IPS DF 6.9 (cell line): Measurements from ENCODE around the gene OLFML3.

Source experiments
- DNase-seq: peaks from one replicate; pipeline ENCODE4 v3.0.0-alpha.2; 2013; ENCODE audit warnings: low read depth, low spot score
- H3K27ac ChIP-seq: one replicate; pipeline ENCODE4 v1.5.1; 2013; ENCODE audit warnings: low read length, control low read depth
- H3K27me3 ChIP-seq: 2 replicates; pipeline ENCODE4 v1.6.1; 2013; ENCODE audit warnings: mild to moderate bottlenecking, low read length; ENCODE audit not compliant: control insufficient read depth, insufficient read depth
- H3K36me3 ChIP-seq: 2 replicates; pipeline ENCODE4 v1.6.1; 2013; ENCODE audit warnings: low read length; ENCODE audit not compliant: control insufficient read depth, insufficient read depth
- H3K4me1 ChIP-seq: 2 replicates; pipeline ENCODE4 v1.6.1; 2013; ENCODE audit warnings: low read length; ENCODE audit not compliant: control insufficient read depth, insufficient read depth
- H3K4me3 ChIP-seq: 2 replicates; pipeline ENCODE4 v1.5.1; 2013; ENCODE audit warnings: mild to moderate bottlenecking, low read length
- H3K9me3 ChIP-seq: 2 replicates; pipeline ENCODE4 v1.6.1; 2013; ENCODE audit warnings: low read length, inconsistent platforms; ENCODE audit not compliant: control insufficient read depth, insufficient read depth
- whole genome bisulfite sequencing: extraction: QIAGEN DNeasy Blood & Tissue Kit; methylation state at CpG from one replicate; pipeline ENCODE4 v1.1.7; 2013; ENCODE audit warnings: mixed read lengths, missing lambda C conversion rate; ENCODE audit not compliant: insufficient read length, insufficient coverage; 5-methylcytosine and 5-hydroxymethylcytosine counted together

OLFML3 gene

DNA sequence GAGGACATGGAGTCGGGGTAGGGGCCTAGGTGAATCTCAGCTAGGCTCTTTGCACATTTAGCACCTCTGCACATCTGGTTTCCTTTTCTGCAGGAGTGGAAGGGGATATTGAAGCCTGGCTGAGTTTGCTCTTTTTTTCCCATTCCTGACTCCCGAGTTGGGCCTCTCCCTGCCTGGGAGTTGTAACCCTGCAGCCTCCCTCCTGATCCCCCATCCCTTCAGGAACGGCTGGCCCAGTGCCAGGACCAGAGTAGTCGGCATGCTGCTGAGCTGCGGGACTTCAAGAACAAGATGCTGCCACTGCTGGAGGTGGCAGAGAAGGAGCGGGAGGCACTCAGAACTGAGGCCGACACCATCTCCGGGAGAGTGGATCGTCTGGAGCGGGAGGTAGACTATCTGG, 836 bp downstream of the OLFML3 start:
- Histone ChIP-seq H3K27me3 (no peaks in the 10 kb centered on the region), H3K27ac (no peak overlapping the region), H3K9me3 (peaks cover 2% of the 10 kb centered on the region; the same call in 1 of the 2 replicates), H3K4me1 (peaks cover 15% of the 10 kb centered on the region), H3K4me3 (no peak overlapping the region), H3K36me3 (no peaks in the 10 kb centered on the region; the same call in 1 of the 2 replicates)
- DNase-seq = no peak
- WGBS = no CpG with 5 or more reads among the region's 10 CpGs

DNA sequence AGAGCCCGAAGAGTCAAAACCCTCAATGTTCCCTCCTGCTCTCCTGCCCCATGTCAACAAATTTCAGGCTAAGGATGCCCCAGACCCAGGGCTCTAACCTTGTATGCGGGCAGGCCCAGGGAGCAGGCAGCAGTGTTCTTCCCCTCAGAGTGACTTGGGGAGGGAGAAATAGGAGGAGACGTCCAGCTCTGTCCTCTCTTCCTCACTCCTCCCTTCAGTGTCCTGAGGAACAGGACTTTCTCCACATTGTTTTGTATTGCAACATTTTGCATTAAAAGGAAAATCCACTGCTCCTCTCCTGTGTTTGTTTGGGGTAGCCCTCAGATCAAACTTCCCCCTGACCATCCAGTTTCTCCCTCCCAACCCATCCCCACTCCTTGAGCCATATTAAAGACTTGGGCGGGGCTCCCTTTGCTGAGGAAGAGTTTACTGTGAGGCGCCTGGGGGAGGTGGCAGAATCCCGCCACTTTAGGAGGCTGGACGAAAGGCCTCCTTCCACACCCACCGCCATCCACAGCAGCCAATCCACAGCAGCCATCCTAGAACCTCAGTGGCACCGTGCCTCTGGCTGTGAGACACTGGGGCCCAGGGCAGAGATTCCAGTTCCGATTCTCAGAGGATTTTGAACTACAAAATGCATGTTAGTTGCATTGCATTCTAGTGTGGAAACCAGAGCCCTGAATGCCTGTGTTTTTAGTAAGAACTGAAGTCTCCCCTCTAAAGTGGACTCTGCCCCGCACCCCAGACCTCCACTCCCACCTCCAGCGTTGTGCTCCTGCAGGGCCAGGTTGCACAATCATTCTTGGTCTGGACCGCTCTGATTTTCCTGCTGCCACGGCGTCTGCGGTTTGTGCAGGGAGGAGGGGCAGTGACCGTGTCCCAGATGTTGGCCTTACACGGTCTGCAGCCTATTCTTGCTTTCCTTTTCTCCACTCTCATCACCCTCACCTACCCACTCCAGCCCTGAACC, 3.0 kb downstream of the OLFML3 start:
- Histone ChIP-seq H3K4me3 (no peak overlapping the region), H3K4me1 (peaks cover 12% of the 10 kb centered on the region), H3K36me3 (no peaks in the 10 kb centered on the region; the same call in 1 of the 2 replicates), H3K9me3 (peaks cover 2% of the 10 kb centered on the region; the same call in 1 of the 2 replicates), H3K27ac (no peak overlapping the region), H3K27me3 (no peaks in the 10 kb centered on the region)
- no CpG with 5 or more reads among the region's 18 CpGs for WGBS
- no peak for DNase-seq

DNA sequence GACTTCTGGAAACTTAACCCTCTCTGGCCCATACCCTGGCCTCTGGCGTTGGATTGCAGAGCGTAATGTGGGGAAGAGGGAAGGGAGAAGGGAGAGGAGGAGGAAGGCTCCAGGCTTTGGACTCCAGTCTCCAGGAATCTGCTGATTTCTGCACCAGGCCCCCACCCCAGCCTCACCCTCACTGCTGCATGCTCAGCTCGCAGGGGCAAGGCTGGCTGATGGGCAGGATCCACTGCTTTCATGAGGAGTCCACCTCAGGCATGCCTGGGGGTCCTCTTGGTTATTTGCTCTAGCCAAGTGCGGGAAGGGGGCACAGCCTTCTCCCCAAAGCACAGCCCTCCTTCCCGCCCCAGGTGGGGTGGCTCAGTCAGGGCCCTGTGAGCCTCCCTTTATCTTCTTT, 3.7 kb downstream of the OLFML3 start:
- Histone ChIP-seq H3K9me3 (peaks cover 2% of the 10 kb centered on the region; the same call in 1 of the 2 replicates), H3K27me3 (no peaks in the 10 kb centered on the region), H3K27ac (no peak overlapping the region), H3K4me1 (peaks cover 12% of the 10 kb centered on the region), H3K36me3 (no peaks in the 10 kb centered on the region; the same call in 1 of the 2 replicates), H3K4me3 (no peak overlapping the region)
- WGBS = no CpG with 5 or more reads among the region's 5 CpGs
- no peak for DNase-seq

DNA sequence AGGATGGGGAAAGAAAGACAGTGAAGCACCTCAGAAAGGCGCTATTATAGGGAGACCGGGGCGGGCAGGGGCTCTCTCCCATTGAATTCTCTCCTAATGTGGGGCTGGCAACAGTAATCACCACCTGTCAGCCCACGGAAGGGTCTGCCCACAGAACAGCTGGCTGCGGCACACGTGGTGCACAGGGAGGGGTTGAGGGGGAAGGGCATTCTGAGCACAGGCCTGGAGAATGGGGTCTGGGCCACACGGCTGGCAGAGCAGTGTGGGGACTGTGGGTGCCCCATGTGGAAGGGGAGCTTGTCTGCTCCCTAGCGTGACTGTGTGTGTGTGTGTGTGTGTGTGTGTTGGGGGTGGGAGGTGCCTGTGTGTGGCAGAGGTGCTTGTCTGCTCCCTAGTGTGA, 4.1 kb downstream of the OLFML3 start:
- Histone ChIP-seq H3K27me3 (no peaks in the 10 kb centered on the region), H3K36me3 (no peaks in the 10 kb centered on the region; the same call in 1 of the 2 replicates), H3K9me3 (peaks cover 2% of the 10 kb centered on the region; the same call in 1 of the 2 replicates), H3K4me1 (peaks cover 12% of the 10 kb centered on the region), H3K4me3 (no peak overlapping the region), H3K27ac (no peak overlapping the region)
- no peak for DNase-seq
- no CpG with 5 or more reads among the region's 8 CpGs for WGBS

DNA sequence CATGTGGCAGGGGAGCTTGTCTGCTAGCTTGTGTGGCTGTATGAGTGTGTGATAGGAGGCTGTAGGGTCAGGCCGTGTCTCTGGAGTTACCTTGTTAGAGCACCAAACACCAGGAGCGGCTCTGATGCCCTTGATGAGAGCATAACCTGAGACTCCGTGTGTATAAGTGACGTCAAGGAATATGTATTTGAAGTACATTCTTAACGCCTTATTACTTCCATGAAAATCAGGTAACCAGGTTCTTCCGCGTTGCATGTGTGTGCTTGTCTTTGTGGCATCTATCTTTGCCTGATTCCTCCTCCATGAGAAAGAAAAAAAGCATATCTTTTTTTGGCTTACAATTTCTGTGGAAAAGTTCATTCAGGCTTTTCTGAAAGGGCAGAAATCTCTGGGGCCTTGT, 4.6 kb downstream of the OLFML3 start:
- Histone ChIP-seq H3K27ac (no peak overlapping the region), H3K27me3 (no peaks in the 10 kb centered on the region), H3K4me3 (no peak overlapping the region), H3K9me3 (peaks cover 2% of the 10 kb centered on the region; the same call in 1 of the 2 replicates), H3K36me3 (no peaks in the 10 kb centered on the region; the same call in 1 of the 2 replicates), H3K4me1 (peaks cover 12% of the 10 kb centered on the region)
- no peak for DNase-seq
- no CpG with 5 or more reads among the region's 7 CpGs for WGBS

DNA sequence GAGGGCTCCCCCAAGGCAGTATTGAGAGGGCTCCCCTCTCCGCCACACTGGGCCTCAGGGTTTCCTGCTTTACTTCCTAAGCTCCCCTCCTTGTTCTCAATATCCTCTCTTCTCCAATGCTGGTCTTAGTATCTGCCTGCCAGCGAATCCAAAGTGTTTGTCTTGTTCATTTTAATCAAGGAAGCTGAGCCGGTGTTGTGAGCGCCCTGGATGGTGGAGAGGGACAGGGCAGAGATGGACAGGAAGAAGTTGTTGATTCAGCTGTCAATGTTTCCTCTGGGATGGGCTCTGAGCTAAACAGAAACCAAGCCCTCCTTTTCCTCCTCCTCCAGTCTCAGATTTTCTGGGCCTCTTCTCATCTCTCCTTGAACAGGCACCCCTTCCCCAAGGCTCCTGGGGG, 5.4 kb downstream of the OLFML3 start:
- peaks cover 2% of the 10 kb centered on the region; the same call in 1 of the 2 replicates for H3K9me3 ChIP-seq
- H3K27ac ChIP-seq = no peak overlapping the region
- WGBS = no CpG with 5 or more reads among the region's 4 CpGs
- no peak for DNase-seq
- no peaks in the 10 kb centered on the region for H3K27me3 ChIP-seq
- H3K4me1 ChIP-seq = peaks cover 11% of the 10 kb centered on the region
- no peaks in the 10 kb centered on the region; the same call in 1 of the 2 replicates for H3K36me3 ChIP-seq
- no peak overlapping the region for H3K4me3 ChIP-seq

DNA sequence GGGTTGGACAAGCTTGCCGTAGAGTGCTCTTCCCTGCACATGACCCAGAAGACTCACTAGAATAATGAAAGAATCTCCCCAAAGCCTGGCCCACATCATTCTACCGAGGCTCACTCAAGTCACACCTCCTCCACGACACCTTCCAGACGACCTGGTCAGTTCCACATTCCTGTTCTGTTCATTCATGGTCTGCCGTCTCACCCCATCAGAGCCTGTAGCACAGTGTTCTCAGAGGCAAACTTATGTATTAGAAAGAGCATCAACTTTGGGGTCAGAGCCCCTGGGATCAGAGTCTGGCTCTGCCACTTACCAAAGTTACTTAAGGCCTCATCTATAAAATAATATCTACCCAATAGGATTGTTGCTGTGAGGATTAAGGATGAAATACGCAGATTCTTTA, 7.5 kb downstream of the OLFML3 start:
- Histone ChIP-seq H3K27ac (no peak overlapping the region), H3K4me1 (peaks cover 7% of the 10 kb centered on the region), H3K36me3 (no peaks in the 10 kb centered on the region; the same call in 1 of the 2 replicates), H3K9me3 (peaks cover 2% of the 10 kb centered on the region; the same call in 1 of the 2 replicates), H3K4me3 (no peak overlapping the region), H3K27me3 (no peaks in the 10 kb centered on the region)
- WGBS = no CpG with 5 or more reads among the region's 6 CpGs
- no peak for DNase-seq

DNA sequence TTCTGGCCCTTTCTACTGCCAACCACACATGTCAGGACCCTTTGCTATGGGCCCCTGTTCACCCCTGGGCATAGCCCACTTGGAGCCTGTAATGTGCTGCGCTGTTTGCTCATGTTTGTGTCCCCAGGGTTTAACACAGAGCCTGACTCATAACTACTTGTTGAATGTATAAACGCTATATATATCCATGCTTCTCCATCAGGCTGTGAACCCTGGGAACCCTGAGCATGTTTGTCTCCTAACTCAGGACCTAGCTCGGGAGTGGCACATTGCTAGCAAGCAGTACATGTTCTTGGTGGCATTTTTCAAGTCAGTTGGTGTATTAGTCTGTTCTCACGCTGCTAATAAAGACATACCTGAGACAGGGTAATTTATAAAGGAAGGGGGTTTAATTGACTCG, 8.0 kb downstream of the OLFML3 start:
- WGBS = no CpG with 5 or more reads among the region's 5 CpGs
- H3K27ac ChIP-seq = no peak overlapping the region
- H3K4me1 ChIP-seq = peaks cover 7% of the 10 kb centered on the region
- no peak overlapping the region for H3K4me3 ChIP-seq
- DNase-seq = no peak
- H3K9me3 ChIP-seq = peaks cover 2% of the 10 kb centered on the region; the same call in 1 of the 2 replicates
- no peaks in the 10 kb centered on the region; the same call in 1 of the 2 replicates for H3K36me3 ChIP-seq
- H3K27me3 ChIP-seq = no peaks in the 10 kb centered on the region

DNA sequence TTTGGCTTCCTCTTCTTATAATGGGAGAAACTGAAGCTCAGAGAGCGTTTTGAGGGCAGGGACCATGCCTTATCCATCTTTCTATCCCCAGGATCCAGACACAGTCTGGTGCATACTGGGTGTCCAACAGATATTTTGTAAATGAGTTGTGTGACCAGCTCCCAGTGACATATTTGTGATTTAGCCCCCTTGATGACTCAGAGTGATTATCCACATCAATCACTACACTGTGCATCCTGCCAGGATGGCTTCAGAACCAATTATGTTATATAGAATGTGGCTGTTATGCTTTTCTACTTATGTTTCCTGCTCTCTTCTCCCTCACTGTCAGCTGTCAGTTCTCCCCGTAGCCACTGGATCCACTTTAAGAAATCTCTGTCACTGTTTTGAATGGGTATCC, 11.3 kb downstream of the OLFML3 start:
- Histone ChIP-seq H3K27ac (no peak overlapping the region), H3K27me3 (no peaks in the 10 kb centered on the region), H3K4me3 (no peak overlapping the region), H3K36me3 (no peaks in the 10 kb centered on the region), H3K4me1 (no peaks in the 10 kb centered on the region), H3K9me3 (no peaks in the 10 kb centered on the region; the same call in 1 of the 2 replicates)
- DNase-seq = no peak
- no CpG with 5 or more reads among the region's 2 CpGs for WGBS

DNA sequence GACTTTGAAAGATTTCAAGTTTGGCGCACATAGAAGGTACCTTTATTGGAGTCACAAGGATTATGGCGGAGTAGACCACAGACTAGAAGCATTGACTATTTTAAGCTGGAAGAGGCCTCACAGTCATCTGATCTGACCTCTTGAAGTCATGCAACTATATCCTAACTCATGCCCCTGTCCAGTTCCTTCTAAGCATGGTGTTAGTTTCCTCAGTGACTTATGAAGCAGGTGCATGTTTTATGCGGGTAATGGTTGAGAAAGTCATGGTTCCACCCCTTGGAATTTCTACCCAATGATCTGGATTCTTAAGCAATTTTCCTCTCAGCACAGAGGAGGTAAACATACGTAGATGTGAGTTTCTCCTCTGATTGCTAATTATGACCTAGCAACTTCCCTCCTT, 11.7 kb downstream of the OLFML3 start:
- WGBS = no CpG with 5 or more reads among the region's 4 CpGs
- no peaks in the 10 kb centered on the region for H3K36me3 ChIP-seq

More for the DNA sequence above, 11.7 kb downstream of the OLFML3 start:
- Histone ChIP-seq H3K4me1 (no peaks in the 10 kb centered on the region), H3K27ac (no peak overlapping the region), H3K9me3 (no peaks in the 10 kb centered on the region; the same call in 1 of the 2 replicates), H3K4me3 (no peak overlapping the region), H3K27me3 (no peaks in the 10 kb centered on the region)
- no peak for DNase-seq
